Stimulated activated CD4-positive, alpha-beta T cell treated with anti-CD3 and anti-CD28 coated beads, TNF-alpha, amount 100 ng/mL, for 1 hour (primary cell): ENCODE results near the gene R3HDM4.
"Not testable (repeated sequence)": the region's sequence is repeated elsewhere in the genome, so short reads cannot be mapped to it uniquely, and the experiment has no call there.

Experiments
- DNase-seq, 3 donors: peaks; one replicate each; pipeline ENCODE4 v3.0.0-alpha.2; 2020; ENCODE audit warnings: low read depth in 3 of 3, low spot score in 1 of 3

The R3HDM4 gene

DNA sequence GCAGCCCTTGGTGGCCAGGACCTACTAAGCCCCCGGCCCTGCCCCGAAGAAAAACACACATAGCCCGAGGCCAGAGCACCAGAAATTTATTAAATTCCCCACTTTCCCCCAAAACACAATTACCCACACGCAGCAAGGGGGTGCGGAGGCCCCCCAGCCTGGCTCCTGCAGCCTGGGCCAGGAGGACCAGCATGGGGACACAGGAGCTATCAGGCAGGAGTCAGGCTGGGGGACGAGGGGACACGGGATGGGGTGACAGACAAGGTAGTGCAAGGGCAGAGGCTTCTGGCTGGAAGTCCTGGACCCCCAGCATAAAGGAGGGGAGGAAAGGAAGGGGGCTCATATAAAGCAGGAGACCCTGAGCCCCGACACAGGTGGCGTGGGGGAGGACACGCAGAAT is 16.6 kb downstream of the R3HDM4 start:
- no peak for DNase-seq

DNA sequence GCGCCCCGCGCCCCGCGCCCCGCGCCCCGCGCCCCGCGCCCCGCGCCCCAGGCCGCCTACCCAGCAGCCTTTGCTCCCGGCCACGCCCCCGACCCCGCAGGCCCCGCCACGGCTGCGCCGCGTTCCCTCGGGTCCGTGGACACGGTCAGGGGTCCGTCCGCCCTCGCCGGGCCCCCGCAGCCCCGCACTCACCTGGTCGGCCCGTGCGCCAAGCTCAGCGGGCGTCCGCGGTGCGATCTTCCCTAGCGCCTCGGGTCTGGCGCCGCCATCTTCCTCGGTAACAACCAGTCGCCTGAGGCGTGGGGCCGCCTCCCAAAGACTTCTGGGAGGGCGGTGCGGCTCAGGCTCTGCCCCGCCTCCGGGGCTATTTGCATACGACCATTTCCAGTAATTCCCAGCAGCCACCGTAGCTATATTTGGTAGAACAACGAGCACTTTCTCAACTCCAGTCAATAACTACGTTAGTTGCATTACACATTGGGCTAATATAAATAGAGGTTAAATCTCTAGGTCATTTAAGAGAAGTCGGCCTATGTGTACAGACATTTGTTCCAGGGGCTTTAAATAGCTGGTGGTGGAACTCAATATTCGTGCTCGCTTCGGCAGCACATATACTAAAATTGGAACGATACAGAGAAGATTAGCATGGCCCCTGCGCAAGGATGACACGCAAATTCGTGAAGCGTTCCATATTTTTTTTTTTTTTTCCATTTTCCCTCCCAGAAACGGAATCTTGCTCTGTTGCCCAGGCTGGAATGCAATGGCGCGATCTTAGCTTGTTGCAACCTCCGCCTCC is 19.9 kb downstream of the R3HDM4 start, which contains the start of the genes MED16 and RNU6-9:
TSS of gene MED16 (minus strand) at position 294 of the 796 bp plus-strand sequence. CDS start 2,056 bp downstream, outside the sequence.
TSS of gene RNU6-9 (plus strand) at position 591 of the 796 bp plus-strand sequence.
- DNase-seq: peak; percentile 74 to 83 (median 79)

DNA sequence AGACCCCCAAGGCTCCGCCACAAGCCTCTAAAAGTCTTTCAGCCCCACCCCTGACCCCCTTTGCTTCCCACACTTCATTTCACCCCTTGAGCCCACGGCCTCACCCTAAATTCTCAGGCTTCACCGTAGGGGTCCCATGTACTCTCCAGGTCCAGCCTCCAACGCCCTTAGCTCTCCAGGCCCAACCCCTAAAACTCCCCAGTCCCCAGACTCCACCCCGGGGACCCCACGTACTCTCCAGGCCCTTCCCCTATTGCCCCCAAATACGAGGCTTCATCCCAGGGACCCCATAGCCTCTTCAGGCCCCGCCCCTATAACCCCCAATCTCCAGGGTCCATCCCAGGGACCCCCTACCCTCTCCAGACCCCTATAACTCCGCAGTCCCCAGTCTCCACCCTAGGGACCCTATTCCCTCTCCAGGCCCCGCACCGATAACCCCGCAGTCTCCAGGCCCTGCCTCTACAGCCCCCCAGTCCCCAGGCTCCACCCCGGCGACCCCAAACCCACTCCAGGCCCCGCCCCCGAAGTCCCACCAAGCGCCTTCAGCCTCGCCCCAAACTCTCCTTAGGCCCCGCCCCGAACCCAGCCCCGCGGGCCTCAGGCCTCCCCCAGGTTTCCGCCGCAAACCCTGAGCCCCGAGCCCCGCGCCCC is 20.7 kb downstream of the R3HDM4 start:
- no peak for DNase-seq

DNA sequence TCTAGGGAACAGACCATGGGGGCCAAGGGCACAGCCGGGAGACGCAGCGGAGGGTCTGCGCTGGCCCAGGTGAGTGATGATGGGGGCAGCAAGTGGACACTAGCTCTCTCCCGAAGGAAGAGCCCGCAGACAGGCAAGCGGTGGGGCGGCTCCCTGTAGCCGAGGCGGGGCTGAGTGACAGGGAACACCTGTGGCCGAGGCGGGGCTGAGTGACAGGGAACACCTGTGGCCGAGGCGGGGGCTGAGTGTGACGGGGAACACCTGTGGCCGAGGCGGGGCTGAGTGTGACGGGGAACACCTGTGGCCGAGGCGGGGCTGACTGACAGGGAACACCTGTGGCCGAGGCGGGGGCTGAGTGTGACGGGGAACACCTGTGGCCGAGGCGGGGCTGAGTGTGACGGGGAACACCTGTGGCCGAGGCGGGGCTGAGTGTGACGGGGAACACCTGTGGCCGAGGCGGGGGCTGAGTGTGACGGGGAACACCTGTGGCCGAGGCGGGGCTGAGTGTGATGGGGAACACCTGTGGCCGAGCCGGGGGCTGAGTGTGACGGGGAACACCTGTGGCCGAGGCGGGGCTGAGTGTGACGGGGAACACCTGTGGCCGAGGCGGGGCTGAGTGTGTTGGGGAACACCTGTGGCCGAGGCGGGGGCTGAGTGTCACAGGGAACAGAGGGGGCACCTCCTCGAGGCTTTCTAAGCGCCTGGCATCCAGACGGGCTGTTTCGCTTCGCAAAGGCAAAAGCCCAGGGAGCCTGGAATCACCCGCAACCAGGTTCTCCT is 21.4 kb downstream of the R3HDM4 start:
- not testable (repeated sequence) for DNase-seq

DNA sequence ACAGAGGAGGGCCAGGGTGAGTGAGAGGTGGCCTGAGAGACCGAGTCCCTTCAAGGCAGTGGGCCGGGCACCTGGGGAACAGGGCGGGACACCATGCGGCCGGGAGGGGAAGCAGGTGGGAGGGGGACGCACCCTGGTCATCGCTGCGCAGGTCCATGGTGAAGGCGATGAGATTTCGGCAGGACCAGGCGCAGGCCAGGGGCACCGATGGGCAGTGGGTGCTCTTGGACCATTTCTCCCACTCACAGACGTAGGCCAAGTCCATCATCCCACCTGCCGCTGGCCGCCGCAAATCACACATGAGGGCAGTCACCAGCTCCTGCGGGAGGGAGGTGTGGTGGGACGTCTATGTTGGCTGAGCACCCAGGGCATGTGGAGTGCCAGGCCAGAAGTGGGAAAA is 22.2 kb downstream of the R3HDM4 start:
- DNase-seq: no peak

DNA sequence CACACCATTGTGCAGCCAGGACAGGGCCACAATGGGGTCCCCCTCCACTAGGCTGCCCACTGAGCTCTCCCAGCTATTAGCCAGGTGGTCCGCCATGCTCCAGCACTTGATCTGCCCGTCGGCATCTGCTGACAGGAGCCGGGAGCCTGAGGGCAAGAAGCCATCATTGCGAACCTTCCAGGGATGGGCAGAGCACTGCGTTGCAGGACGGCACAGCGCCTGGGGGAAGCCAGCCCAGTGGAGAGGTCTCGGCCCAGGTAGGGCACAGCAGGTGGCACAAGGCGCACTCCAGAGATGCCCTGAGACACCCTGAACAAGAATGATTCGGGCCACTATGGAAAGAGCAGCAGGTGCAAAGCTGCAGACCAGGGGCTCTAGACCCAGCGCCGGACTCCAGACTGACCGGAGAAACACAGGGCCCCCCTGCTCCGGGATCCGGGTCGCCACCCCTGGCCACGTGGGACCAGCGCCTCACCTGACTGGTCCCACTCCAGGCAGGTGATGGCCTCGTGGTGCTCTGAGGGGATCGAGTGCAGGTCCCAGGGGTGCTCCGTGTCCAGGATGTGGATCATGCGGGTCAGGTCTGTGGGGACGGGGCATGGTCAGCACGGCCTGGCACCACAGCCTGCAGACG is 23.2 kb downstream of the R3HDM4 start:
- no peak for DNase-seq

DNA sequence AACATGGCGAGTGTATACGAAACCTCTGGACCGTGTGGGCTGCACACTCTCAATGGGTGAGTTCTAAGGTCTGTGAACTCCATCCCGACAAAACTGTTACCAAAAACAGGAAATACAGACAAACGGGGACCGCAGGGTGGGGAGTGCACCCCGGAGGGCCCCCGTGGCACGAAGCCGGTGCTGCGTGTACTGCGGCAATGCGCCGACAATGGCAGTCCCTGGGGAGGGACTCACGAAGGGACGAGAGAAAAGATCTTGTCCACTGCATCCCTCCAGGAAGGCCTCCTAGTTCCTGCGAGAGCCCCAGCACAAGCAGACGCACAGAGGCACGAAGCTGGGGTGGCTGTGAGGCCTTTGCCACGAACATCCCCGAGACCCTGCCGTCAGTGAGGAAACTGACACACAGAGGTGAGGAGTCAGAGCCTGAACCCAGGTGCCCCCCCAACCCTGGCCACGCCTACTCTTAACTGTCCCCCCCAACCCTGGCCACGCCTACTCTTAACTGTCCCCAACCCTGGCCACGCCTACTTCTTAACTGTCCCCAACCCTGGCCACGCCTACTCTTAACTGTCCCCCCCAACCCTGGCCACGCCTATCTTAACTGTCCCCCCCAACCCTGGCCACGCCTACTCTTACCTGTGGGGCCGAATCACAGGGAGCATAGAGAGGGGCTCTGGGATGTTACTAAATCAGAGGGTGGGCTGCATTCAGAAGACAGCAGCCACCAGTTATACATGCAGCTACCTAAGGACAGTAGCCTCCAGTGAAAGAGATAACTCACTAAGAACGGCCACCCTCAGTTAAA is 24.2 kb downstream of the R3HDM4 start:
- DNase-seq: peak in 1 of 3 donors; percentile 26

DNA sequence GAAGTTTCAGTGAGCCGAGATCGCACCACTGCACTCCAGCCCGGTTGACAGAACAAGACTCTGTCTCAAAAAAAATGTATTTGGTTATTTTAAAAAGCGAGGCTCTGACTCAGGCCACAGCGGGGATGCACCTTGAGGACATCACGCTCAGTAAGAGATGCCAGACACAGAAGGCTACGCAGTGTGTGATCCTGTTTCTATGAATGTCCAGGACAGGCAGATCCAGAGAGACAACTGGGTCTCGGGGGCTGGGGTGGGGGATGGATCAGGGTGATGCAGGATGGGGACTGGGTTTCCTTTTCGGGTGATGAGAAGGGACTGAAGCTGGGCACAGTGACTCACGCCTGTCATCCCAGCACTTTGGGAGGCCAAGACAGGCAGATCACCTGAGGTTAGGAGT is 25.4 kb downstream of the R3HDM4 start:
- DNase-seq: no peak

DNA sequence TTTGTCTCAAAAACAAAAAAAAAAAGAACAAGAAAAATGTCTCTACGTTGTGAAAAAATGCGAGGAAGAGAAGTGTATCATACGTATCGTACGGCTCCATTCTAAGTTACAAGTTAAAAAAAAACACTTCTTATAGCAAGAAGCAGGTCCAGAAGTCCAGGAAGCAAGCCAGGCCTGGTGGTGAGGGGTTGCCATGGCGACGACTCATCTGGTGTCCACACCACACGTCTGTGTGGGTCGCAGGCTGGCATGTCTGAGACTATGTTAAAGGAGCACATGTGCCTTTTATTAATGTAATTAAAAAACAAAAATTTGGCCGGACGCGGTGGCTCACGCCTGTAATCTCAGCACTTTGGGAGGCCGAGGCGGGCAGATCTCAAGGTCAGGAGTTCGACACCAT is 25.9 kb downstream of the R3HDM4 start:
- no peak for DNase-seq

DNA sequence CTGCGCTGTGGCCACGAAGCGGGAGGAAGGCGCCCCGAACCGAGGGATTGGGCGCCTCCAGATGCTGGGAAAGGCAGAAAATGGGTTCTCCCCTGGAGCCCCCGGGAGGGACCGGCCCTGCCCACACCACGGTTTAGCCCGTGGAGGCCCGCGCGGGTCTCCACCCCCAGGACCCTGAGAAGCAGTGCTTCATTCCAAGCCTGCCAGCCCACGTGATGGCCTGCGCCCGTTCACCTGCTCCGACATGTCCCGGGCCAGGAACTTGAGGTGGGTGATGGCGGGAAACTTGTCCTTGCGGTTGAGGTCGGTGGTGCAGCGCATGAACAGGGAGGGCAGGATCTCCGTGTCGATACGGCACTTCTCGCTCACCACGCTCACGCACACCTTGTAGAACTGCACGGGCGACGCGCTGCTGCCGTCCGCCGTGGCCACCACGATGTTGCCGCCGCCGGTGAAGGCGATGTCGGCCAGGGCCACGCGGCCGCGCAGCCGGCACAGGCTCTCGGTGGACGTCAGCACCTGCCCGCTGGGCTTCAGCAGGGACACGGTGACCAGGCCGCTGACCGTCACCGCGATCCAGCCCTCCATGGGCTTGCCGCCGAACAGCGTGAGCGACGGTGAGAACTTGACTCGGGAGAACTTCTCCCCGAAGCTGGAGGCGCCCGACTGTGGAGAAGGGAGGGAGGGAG is 27.3 kb downstream of the R3HDM4 start:
- DNase-seq: no peak

DNA sequence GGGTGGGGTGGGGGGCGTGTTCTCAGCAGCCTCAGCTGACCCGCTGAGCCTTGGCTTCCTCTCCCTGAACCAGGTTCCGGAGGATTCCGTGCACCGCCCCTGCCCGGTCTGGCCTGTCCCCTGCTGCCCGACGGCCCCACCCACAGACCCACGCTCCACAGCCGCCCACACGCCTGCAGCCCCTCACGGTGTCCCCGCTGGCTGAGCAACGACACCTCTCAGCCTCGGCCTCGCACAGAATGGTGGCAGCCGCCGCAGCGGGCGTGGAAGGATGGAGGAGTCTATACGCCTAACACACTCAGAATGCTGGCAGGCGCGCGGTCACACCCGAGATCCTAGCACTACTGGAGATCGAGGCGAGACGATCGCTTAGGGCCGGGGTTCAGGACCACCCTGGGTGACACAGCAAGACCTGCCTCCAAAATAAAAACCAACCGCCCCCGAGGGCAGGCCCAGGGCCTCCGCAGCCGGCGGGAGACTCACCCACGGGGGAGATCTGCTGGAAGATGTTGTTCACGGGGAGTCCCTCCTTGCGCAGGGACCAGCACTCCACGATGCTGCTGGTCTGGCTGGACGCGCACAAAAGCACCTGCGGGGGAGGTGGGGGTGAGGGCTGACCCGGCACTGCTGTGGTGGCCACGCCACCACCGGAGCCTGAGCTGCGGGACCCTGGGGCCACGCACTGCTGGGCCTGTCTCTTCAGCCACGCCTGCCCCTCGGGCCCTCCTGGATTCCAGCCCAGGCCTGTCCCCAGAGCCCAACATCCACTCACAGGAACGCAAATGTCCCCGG is 28.4 kb downstream of the R3HDM4 start:
- no peak for DNase-seq

DNA sequence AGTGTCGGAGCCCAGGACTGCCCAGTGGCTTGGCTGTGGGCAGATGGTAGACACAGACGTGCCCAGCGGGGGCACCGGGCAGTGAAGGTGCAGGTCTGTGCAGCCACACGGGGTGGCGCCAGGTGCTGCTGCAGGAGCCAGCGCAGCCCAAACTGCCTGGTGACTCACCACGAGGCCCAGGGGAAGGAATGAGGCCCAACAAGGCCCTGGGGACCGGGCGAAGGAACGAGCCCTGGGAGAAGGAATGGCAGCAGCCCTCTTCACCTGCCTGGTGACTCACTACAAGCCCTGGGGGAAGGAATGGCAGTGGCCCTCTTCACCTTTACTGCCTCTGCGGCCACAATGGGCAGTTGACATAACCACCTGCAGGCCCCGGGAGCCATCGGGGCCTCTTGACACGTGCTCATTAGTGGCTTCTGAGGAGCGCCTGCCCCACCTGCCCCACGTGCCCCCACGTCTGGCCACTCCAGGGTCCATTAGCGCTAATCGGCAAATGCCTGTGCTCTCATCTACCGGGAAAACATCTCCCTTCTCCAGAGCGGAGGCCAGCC is 29.3 kb downstream of the R3HDM4 start:
- no peak for DNase-seq

DNA sequence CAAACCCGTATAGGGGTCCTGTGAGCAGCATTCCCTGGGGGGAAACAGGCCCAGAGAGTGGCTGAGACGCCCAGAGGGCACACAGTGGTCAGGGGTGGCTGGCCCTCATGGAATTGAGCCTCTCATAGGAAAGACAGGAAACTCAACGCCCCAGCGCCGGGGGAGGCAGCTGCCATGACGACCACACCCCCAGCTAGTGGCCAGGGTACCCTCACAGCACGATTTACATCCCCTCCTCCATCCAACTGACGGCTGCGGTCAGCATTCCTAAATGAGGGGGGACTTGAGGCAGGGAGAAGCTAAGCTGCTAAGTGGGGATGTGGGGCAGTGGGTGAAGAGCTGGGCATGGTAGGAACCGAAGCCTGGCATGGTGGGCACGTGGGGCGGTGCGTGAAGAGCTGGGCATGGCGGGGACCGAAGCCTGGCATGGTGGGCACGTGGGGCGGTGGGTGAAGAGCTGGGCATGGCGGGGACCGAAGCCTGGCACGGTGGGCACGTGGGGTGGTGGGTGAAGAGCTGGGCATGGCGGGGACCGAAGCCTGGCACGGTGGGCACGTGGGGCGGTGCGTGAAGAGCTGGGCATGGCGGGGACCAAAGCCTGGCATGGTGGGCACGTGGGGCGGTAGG is 30.0 kb downstream of the R3HDM4 start:
- DNase-seq: no peak

DNA sequence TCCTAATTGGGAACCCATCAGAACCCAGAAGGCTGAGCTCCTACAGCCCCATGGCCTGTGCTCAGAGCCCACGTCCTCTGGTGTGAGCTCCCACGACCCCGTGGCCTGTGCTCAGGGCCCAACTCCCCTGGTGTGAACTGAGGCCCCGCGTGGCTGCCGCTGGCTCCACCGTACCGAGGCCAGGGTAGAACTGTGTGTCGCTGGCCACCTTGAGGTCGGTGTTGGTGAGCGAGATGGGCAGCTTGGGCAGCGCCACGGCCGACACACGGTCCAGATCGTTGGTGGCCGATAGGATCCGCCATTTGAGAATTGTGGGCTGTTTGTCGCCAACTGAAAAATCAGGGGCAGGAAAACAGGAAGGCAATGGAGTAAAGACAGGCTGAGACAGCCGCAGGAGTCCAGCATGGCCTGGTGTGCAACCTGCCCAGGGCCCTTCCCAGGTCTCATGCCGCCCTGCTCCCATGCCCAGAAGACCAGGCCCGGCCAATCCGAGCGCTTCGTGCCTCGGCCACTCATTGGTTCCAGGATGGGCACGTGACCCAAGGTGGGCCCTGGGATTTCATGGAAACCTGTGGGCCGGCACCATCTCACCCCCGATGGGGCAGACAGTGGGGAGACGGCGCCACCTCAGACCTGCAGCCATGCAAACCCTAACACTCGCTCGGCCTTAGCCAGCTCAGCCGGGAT is 31.5 kb downstream of the R3HDM4 start:
- no peak for DNase-seq

DNA sequence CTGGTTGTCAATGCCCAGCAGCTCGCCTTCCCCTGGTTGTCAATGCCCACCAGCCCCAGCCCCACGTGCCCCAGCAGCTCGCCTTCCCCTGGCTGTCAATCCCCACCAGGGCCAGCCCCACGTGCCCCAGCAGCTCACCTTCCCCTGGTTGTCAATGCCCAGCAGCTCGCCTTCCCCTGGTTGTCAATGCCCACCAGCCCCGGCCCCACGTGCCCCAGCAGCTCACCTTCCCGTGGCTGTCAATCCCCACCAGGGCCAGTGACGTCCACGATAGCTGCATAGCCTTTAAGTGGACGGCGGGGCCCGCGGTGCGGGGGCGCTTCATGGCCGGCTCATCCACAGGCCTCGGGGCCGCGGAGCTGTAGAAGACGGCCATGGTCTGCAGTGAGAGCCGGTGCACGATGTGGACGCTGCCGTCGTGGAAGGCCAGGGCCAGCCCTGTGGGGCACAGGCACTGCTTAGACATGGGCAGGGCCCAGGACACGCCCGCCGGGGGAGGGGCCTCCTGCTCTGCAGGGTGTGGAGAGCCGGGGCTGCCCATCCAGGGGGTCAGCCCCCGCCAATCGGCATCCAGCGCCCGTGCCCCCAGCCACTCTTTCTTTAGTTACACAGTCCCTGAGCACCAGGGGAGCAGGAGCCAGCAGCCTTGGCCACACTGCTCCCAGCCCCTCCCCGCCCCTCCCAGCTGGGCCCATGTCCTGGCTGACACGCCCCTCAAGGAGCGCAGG is 33.1 kb downstream of the R3HDM4 start:
- no peak for DNase-seq

DNA sequence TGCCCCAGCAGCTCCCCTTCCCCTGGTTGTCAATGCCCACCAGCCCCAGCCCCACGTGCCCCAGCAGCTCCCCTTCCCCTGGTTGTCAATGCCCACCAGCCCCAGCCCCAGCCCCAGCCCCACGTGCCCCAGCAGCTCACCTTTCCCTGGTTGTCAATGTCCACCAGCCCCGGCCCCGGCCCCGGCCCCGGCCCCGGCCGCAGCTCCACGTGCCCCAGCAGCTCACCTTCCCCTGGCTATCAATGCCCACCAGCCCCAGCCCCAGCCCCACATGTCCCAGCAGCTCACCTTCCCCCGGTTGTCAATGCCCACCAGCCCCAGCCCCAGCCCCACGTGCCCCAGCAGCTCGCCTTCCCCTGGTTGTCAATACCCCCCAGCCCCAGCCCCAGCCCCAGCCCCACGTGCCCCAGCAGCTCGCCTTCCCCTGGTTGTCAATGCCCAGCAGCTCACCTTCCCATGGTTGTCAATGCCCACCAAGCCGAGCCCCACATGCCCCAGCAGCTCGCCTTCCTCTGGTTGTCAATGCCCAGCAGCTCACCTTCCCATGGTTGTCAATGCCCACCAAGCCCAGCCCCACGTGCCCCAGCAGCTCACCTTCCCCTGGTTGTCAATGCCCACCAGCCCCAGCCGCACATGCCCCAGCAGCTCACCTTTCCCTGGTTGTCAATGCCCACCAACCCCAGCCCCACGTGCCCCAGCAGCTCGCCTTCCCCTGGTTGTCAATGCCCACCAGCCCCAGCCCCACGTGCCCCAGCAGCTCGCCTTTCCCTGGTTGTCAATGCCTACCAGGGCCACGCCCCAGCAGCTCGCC is 34.1 kb downstream of the R3HDM4 start:
- not testable (repeated sequence) for DNase-seq
